Upper lobe of left lung (tissue), 6 donors: ENCODE results near the gene NINJ2. TPM values are rescaled to one million over a fixed set of nuclear protein-coding genes. Genes with fewer than 3 reads are reported as not detected.

Source experiments
- ATAC-seq, 2 donors: fragments of 200-7000 bp; cut with Tn5 transposase; one replicate each; pipeline ENCODE4 v1.9.1; 2022; ENCODE audit warnings: mild to moderate bottlenecking in 2 of 2, moderate library complexity in 2 of 2; ENCODE audit not compliant: low FRiP score in 2 of 2
- DNase-seq, 2 donors: peaks; one replicate each; pipeline ENCODE4 v3.0.0-alpha.2; 2019 to 2020
- H3K27ac ChIP-seq, 4 donors: fragments of 200-600 bp; sonication (generic); one replicate each; pipeline ENCODE4 v1.5.1; 2016 to 2019
- H3K27me3 ChIP-seq, 4 donors: fragments of 200-600 bp; sonication (generic); one replicate each; pipeline ENCODE4 v1.5.1; 2017 to 2019
- H3K36me3 ChIP-seq, 4 donors: fragments of 200-600 bp; sonication (generic); one replicate each; pipeline ENCODE4 v1.5.1; 2016 to 2019
- H3K4me1 ChIP-seq, 4 donors: fragments of 200-600 bp; sonication (generic); one replicate each; pipeline ENCODE4 v1.5.1; 2018 to 2019
- H3K4me3 ChIP-seq, 4 donors: fragments of 200-600 bp; sonication (generic); one replicate each; pipeline ENCODE4 v1.5.1; 2017 to 2019; ENCODE audit warnings: mild to moderate bottlenecking in 2 of 4, moderate library complexity in 1 of 4
- H3K9me3 ChIP-seq, 4 donors: fragments of 200-600 bp; sonication (generic); one replicate each; pipeline ENCODE4 v1.5.1; 2018 to 2019
- CTCF ChIP-seq, 6 experiments: fragments of 450-650 bp in 4 of 6; fragments of 200-600 bp in 2 of 6; sonication (generic) in 2 of 6; IDR thresholded peaks; one replicate each; pipeline ENCODE4 v1.5.1; 2016 to 2019; ENCODE audit warnings: antibody characterized with exemption in 6 of 6
- EP300 ChIP-seq, 4 donors: sonication (generic); formaldehyde crosslinking; IDR thresholded peaks; one replicate each; pipeline ENCODE4 v1.5.1; 2017; ENCODE audit warnings: antibody characterized with exemption in 4 of 4, control low read depth in 2 of 4
- POLR2A ChIP-seq, 4 donors: fragments of 450-650 bp; IDR thresholded peaks; one replicate each; pipeline ENCODE4 v1.5.1; 2016 to 2017; ENCODE audit warnings: antibody characterized with exemption in 4 of 4, mild to moderate bottlenecking in 2 of 4
- POLR2AphosphoS5 ChIP-seq, 2 donors: sonication (generic); formaldehyde crosslinking; IDR thresholded peaks; one replicate each; pipeline ENCODE4 v1.5.1; 2017; ENCODE audit warnings: antibody characterized with exemption in 2 of 2
- WGBS, 2 donors: methylation state at CpG; one replicate each; pipeline ENCODE4 v1.1.5; 2017 to 2018; 5-methylcytosine and 5-hydroxymethylcytosine counted together
- total RNA-seq, 6 donors: library from RNA; depleted of rRNA in 4 of 6; stranded (reverse); fragments of >200 nt in 4 of 6; gene quantifications; one replicate each; pipeline versions ENCODE4 v1.1.0 to v1.2.1, GENCODE V29; 2016 to 2021
- donor health status: DM: no; HTN: no; CAD: no; lungs with moderate emphysema.
- donor health status: DM: no; HTN: yes; CAD: no; lungs with severe emphysema.

The NINJ2 gene
- total RNA-seq, 6 donors from 2014 or later, result 15.6 to 73.3 (median 36.2) TPM

DNA sequence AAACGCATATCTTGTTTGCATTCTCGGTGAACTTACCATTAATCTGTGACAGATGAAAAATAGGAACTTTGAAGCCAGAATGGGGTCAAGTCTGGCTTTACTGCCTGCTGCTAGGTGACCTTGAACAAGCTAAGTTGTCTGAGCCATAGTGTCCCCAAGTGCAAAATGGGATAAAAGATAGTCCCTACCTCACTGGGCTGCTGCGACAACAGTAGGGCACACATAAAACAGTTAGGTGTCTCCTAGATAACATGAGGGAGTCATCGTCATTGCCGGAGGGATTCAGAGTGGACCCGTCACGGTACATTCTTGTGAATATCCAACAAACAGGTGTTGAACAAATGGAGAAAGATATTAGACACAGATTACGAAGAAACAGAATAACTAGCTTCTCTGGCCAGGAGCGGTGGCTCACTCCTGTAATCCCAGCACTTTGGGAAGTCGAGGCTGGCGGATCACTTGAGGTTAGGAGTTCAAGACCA, 71.2 kb downstream of the NINJ2 start:
- peak in 1 of 2 donors; percentile 3 for DNase-seq
- H3K27ac ChIP-seq, result no peak overlapping the region

DNA sequence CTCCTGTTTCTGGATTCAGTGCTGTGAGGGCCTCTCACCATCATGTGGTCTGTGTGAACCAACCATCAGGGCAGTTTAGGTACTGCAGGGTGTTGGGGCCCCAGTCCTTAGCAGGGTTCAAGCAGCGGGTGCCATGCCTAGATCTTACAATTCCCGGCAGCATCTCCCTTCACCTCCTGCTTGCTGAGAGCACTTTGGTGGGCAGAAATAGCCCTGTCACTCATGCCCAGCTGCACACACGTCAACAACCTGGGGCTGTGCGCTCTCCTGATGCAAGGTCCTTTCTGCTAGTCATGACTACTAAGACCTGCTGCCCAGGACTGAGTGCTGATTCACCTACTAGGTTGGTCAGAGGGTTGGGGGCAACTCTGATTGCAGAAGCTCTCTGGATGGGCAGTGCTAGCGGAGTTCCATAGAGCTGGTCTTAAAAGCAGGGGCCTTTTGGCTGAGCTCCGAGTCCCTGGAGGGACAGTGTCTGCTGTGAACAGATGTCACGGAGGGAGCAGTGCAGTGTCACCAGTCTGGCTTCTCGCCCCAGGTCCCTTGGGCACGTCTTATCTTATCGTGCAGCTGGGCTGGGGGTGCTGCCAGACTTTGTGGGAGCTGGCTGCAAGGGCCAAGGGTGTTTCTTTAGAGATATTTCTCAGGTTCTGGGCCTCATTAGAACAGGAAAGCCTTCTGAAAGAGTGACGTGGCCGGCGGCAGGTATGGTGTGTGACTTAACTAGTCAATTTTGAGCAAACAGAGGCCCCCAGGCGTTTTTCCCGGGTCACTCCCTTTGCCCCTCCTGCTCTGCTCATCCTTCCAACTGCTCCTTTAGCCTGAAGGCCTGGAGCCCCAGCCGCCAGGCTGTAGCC, 71.8 kb downstream of the NINJ2 start:
- ATAC-seq, result peak; percentile 35 to 67
- Histone ChIP-seq H3K27me3 (no peaks in the 10 kb centered on the region), H3K36me3 (no peaks in the 10 kb centered on the region), H3K9me3 (no peaks in the 10 kb centered on the region), H3K4me3 (no peak overlapping the region), H3K27ac (no peak overlapping the region), H3K4me1 (no peaks in the 10 kb centered on the region)
- TF ChIP-seq EP300 (IDR thresholded peaks at IDR 0.05) (no peak), CTCF (IDR thresholded peaks at IDR 0.05) (peak in 2 of 6 experiments; percentile 20 to 21), POLR2A (IDR thresholded peaks at IDR 0.05) (no peak), POLR2AphosphoS5 (IDR thresholded peaks at IDR 0.05) (no peak)
- WGBS, 2 donors, result 63 to 71% methylated on average over 12 to 16 of the region's 16 CpGs
- DNase-seq, result peak in 1 of 2 donors; percentile 20

More for the DNA sequence above, 71.2 kb downstream of the NINJ2 start:
- H3K9me3 ChIP-seq, result no peaks in the 10 kb centered on the region
- WGBS, 2 donors, result 94 to 95% methylated on average over 11 of the region's 11 CpGs
- TF ChIP-seq EP300 (IDR thresholded peaks at IDR 0.05), result no peak
- TF ChIP-seq CTCF (IDR thresholded peaks at IDR 0.05), result no peak
- no peak for TF ChIP-seq POLR2AphosphoS5 (IDR thresholded peaks at IDR 0.05)
- no peak for TF ChIP-seq POLR2A (IDR thresholded peaks at IDR 0.05)
- H3K4me3 ChIP-seq, result no peak overlapping the region
- H3K4me1 ChIP-seq, result no peaks in the 10 kb centered on the region
- H3K27me3 ChIP-seq, result no peaks in the 10 kb centered on the region
- no peak for ATAC-seq
- H3K36me3 ChIP-seq, result no peaks in the 10 kb centered on the region

DNA sequence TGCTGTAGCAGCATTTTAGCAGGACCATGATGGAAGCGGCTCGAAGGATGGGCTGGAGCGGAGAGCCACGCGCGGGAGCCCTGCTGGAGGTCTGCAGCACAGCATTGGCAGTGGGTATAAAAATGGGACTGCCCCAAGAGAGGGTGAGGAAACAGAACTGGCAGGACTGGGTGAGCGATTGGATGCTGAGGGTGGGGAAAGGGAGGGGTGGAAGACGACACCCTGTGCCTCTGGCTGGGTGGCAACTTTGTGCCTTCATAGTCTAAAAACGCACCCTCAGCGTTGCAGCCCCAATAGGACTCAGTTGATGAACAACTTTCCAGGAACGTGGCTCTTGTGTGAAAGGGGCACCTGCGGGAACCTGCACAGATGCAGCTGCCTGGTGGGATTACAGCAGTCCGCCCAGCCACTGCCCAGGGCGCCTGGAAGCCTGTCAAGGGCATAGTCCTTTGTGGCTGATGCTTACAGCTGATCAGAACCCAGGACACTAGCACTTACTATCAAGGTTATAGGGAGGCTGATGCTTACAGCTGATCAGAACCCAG, 73.0 kb downstream of the NINJ2 start:
- Histone ChIP-seq H3K27me3 (no peaks in the 10 kb centered on the region), H3K9me3 (no peaks in the 10 kb centered on the region), H3K4me1 (no peaks in the 10 kb centered on the region), H3K27ac (no peak overlapping the region), H3K36me3 (no peaks in the 10 kb centered on the region), H3K4me3 (no peak overlapping the region)
- DNase-seq (peak in 1 of 2 donors; percentile 18), ATAC-seq (no peak)
- WGBS, 2 donors, result 80 to 88% methylated on average over 14 of the region's 14 CpGs
- TF ChIP-seq POLR2AphosphoS5 (IDR thresholded peaks at IDR 0.05), result no peak
- no peak for TF ChIP-seq CTCF (IDR thresholded peaks at IDR 0.05)
- TF ChIP-seq POLR2A (IDR thresholded peaks at IDR 0.05), result no peak
- TF ChIP-seq EP300 (IDR thresholded peaks at IDR 0.05), result no peak

DNA sequence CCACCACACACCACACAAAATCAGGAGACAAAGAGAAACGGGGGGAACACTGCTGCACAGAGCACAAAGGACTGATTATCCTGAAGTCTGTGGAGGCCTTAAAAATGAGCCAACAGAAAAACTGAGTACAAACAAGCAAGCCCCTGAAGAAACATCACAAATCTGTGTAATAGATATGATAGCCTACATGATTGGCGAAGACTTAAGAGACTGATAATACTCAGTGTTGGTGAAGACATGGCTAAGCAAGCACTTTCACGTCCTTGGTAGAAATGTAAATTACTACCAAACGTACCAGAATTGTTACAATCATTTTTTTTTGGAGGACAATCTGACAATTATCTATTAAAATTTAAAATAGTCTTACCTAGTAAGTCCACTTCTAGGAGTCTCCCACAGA, 74.6 kb downstream of the NINJ2 start:
- whole genome bisulfite sequencing, 2 donors, result 92 to 97% methylated on average over 4 of the region's 4 CpGs
- DNase-seq (no peak), ATAC-seq (no peak)
- no peaks in the 10 kb centered on the region for H3K27me3 ChIP-seq
- TF ChIP-seq POLR2AphosphoS5 (IDR thresholded peaks at IDR 0.05), result no peak
- no peak for TF ChIP-seq POLR2A (IDR thresholded peaks at IDR 0.05)
- TF ChIP-seq CTCF (IDR thresholded peaks at IDR 0.05), result no peak
- TF ChIP-seq EP300 (IDR thresholded peaks at IDR 0.05), result no peak
- H3K36me3 ChIP-seq, result no peaks in the 10 kb centered on the region
- no peak overlapping the region for H3K27ac ChIP-seq
- no peaks in the 10 kb centered on the region for H3K4me1 ChIP-seq
- no peaks in the 10 kb centered on the region for H3K9me3 ChIP-seq
- no peak overlapping the region for H3K4me3 ChIP-seq
